GM23338 (cell line): ENCODE results near the gene ATP5IF1. TPM values are rescaled to one million over a fixed set of nuclear protein-coding genes. Genes with fewer than 3 reads are reported as not detected.
A peak's percentile ranks its signal among the peaks of the same experiment; 100 is the strongest.

Source experiments
- ATAC-seq: fragments of 200-7000 bp; cut with Tn5 transposase; 3 replicates; pipeline ENCODE4 v1.9.1; 2020
- DNase-seq: peaks from one replicate; pipeline ENCODE4 v3.0.0-alpha.2; 2015; ENCODE audit warnings: low spot score
- H2AFZ ChIP-seq: fragments of 200-600 bp; sonication (generic); 2 replicates; pipeline ENCODE4 v1.8.0; 2016; ENCODE audit warnings: antibody characterized with exemption, mild to moderate bottlenecking, moderate library complexity
- H3F3A ChIP-seq: fragments of 200-600 bp; sonication (generic); replicated peaks from 2 replicates; pipeline ENCODE4 v1.8.0; 2017; ENCODE audit warnings: antibody characterized with exemption, mixed run types, low read depth
- H3K27ac ChIP-seq: fragments of 200-600 bp; sonication (generic); 2 replicates; pipeline ENCODE4 v1.6.1; 2016; ENCODE audit warnings: low read depth
- H3K27me3 ChIP-seq: fragments of 200-600 bp; sonication (generic); 2 replicates; pipeline ENCODE4 v1.8.0; 2016; ENCODE audit warnings: mild to moderate bottlenecking, mixed run types, moderate library complexity; ENCODE audit not compliant: insufficient read depth
- H3K36me3 ChIP-seq: fragments of 200-600 bp; sonication (generic); 2 replicates; pipeline ENCODE4 v1.8.0; 2016; ENCODE audit warnings: mild to moderate bottlenecking; ENCODE audit not compliant: insufficient read depth
- H3K4me1 ChIP-seq: fragments of 200-600 bp; sonication (generic); 2 replicates; pipeline ENCODE4 v1.8.0; 2016; ENCODE audit warnings: mild to moderate bottlenecking, moderate library complexity; ENCODE audit not compliant: insufficient read depth
- H3K4me2 ChIP-seq: fragments of 200-600 bp; sonication (generic); 2 replicates; pipeline ENCODE4 v1.7.1; 2017; ENCODE audit warnings: mixed run types
- H3K4me3 ChIP-seq: fragments of 200-600 bp; sonication (generic); 2 replicates; pipeline ENCODE4 v1.6.1; 2016; ENCODE audit warnings: mixed run types
- H3K79me2 ChIP-seq: fragments of 200-600 bp; sonication (generic); replicated peaks from 2 replicates; pipeline ENCODE4 v1.8.0; 2017; ENCODE audit warnings: mild to moderate bottlenecking; ENCODE audit not compliant: insufficient read depth
- H3K9me2 ChIP-seq: fragments of 200-600 bp; sonication (generic); 2 replicates; pipeline ENCODE4 v1.8.0; 2017; ENCODE audit not compliant: insufficient read depth
- H4K20me1 ChIP-seq: fragments of 200-600 bp; sonication (generic); replicated peaks from 2 replicates; pipeline ENCODE4 v1.8.0; 2017; ENCODE audit warnings: mild to moderate bottlenecking; ENCODE audit not compliant: insufficient read depth
- H3K27ac Mint-ChIP-seq: 2 replicates; pipeline ENCODE4 v1.8.0; 2020; ENCODE audit warnings: inconsistent platforms, mild to moderate bottlenecking, moderate library complexity, mixed read lengths
- H3K27me3 Mint-ChIP-seq: 3 replicates; pipeline ENCODE4 v1.8.0; 2022; ENCODE audit warnings: low read depth, mild to moderate bottlenecking, moderate library complexity, mixed read lengths, inconsistent platforms; ENCODE audit not compliant: insufficient read depth, poor library complexity
- H3K36me3 Mint-ChIP-seq: 3 replicates; pipeline ENCODE4 v1.8.0; 2021; ENCODE audit warnings: low read depth, mild to moderate bottlenecking, inconsistent platforms, moderate library complexity, mixed read lengths
- H3K4me1 Mint-ChIP-seq: 3 replicates; pipeline ENCODE4 v1.8.0; 2020; ENCODE audit warnings: mild to moderate bottlenecking, inconsistent platforms, mixed read lengths
- H3K4me3 Mint-ChIP-seq: 3 replicates; pipeline ENCODE4 v1.8.0; 2021; ENCODE audit warnings: moderate library complexity, mild to moderate bottlenecking, inconsistent platforms, mixed read lengths
- H3K9me3 Mint-ChIP-seq: 3 replicates; pipeline ENCODE4 v1.8.0; 2020; ENCODE audit warnings: moderate library complexity, mild to moderate bottlenecking, inconsistent platforms, mixed read lengths
- CREB1 ChIP-seq: fragments of 250-450 bp; sonication (Bioruptor Pico); IDR thresholded peaks from 2 replicates; pipeline ENCODE4 v1.5.0; 2020; ENCODE audit warnings: low read depth, mild to moderate bottlenecking, moderate library complexity
- ETS1 ChIP-seq: IDR thresholded peaks from 2 replicates; pipeline ENCODE4 v1.6.1; 2016; ENCODE audit warnings: antibody characterized with exemption
- EZH2 ChIP-seq: fragments of 200-600 bp; sonication (generic); IDR thresholded peaks from one replicate; pipeline ENCODE4 v1.8.0; 2017; ENCODE audit warnings: antibody characterized with exemption, mild to moderate bottlenecking, low read depth; ENCODE audit not compliant: unreplicated experiment
- EZH2phosphoT487 ChIP-seq: fragments of 200-600 bp; sonication (generic); IDR thresholded peaks from one replicate; pipeline ENCODE4 v1.8.1; 2018; ENCODE audit warnings: antibody characterized with exemption; ENCODE audit not compliant: unreplicated experiment
- JUNB ChIP-seq: IDR thresholded peaks from one replicate; pipeline ENCODE4 v1.6.1; 2016; ENCODE audit warnings: antibody characterized with exemption; ENCODE audit not compliant: unreplicated experiment
- NANOG ChIP-seq: IDR thresholded peaks from 2 replicates; pipeline ENCODE4 v1.6.1; 2016; ENCODE audit warnings: antibody characterized with exemption, borderline replicate concordance
- POLR2AphosphoS5 ChIP-seq: IDR thresholded peaks from 2 replicates; pipeline ENCODE4 v1.6.1; 2016; ENCODE audit warnings: antibody characterized with exemption, low read depth
- STAT1 ChIP-seq: IDR thresholded peaks from one replicate; pipeline ENCODE4 v1.6.1; 2016; ENCODE audit warnings: antibody characterized with exemption; ENCODE audit not compliant: unreplicated experiment
- ZNF114 ChIP-seq: fragments of 250-450 bp; sonication (Bioruptor Pico); IDR thresholded peaks from 2 replicates; pipeline ENCODE4 v1.5.0; 2020; ENCODE audit warnings: mild to moderate bottlenecking, moderate library complexity
- ZNF331 ChIP-seq: fragments of 250-450 bp; sonication (Bioruptor Pico); IDR thresholded peaks from 2 replicates; pipeline ENCODE4 v1.5.0; 2020; ENCODE audit warnings: low read depth, mild to moderate bottlenecking, moderate library complexity
- ZNF462 ChIP-seq: fragments of 250-450 bp; sonication (Bioruptor Pico); IDR thresholded peaks from 2 replicates; pipeline ENCODE4 v1.5.0; 2020; ENCODE audit warnings: mild to moderate bottlenecking, moderate library complexity
- polyA plus RNA-seq: library from polyadenylated mRNA; unstranded; fragments of >200 nt; fragmentation: Nextera tagmentation; extraction: Ambion mirVana; gene quantifications from 2 replicates; pipeline ENCODE4 v1.2.1, GENCODE V29; 2016
- total RNA-seq: library from RNA; depleted of rRNA; stranded (reverse); fragments of >200 nt; shearing (Covaris generic); gene quantifications from 2 replicates; pipeline ENCODE4 v1.2.3, GENCODE V29; 2014

The ATP5IF1 gene
- total and polyA plus RNA-seq, 2 experiments from 2014 or later, result 230 to 1,325 TPM

DNA sequence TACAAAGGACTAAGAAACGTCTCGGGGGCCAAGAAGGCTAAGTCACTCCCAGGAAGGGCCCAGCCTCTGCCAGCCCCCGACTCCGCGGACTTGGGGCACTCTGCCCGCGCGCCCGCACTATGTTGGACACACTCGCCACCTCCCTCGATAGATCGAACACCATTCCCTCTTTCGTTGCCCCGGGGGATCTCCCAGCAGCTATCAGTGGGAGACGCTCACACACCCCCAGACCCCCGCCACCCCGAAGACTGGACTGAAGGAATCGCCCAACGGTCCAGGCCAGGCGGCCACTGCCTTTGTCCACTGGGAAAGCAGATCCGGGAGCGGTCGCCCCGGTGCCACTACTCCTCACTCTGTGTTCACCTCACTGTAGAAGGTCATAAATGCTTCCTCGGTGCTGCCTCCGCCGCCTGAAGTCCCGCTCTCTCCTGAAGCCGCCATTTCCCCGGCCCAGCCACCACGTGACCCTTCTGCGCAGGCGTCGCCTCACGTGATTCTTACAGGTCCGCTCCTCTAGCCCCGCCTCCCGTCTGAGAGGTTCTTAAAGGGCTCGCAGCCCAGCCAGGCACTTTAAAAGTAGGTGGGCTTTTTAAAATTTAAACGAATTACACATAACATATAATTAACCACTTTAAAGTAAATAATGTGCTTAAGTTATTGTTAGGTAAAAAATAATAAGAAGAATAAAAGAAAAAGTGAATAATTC lies 3.2 kb upstream of the ATP5IF1 start, which contains the start of gene DNAJC8:
Gene DNAJC8 (minus strand): TSS at position 472 of the 706 bp plus-strand sequence. CDS start 31 bp downstream, at position 441.
- peak within 1 kb of the TSS; percentile 99 for H3K4me2 ChIP-seq
- H3K27me3 ChIP-seq, result no peaks in the 10 kb centered on the region
- peaks cover 19% of the 10 kb centered on the region for H3K36me3 Mint-ChIP-seq
- H3K79me2 ChIP-seq, result peaks cover 53% of the 10 kb centered on the region
- peaks cover 18% of the 10 kb centered on the region for H3K36me3 ChIP-seq
- H3K27me3 Mint-ChIP-seq, result peaks cover 10% of the 10 kb centered on the region
- H3K4me1 Mint-ChIP-seq, result peaks cover 4% of the 10 kb centered on the region; the same call in 2 of the 3 replicates
- ATAC-seq (peak; percentile 62), DNase-seq (peak; percentile 99)
- peak within 1 kb of the TSS; percentile 99 for H3K4me3 ChIP-seq
- H3K4me1 ChIP-seq, result peaks cover 20% of the 10 kb centered on the region
- peak within 1 kb of the TSS; percentile 75 for H2AFZ ChIP-seq
- peak within 1 kb of the TSS; percentile 99 for H3K4me3 Mint-ChIP-seq
- H4K20me1 ChIP-seq, result peaks cover 25% of the 10 kb centered on the region
- TF ChIP-seq EZH2 (no peak), JUNB (no peak), ZNF114 (CRISPR knock-in tag) (no peak), POLR2AphosphoS5 (peak; percentile 87), EZH2phosphoT487 (no peak), NANOG (no peak), STAT1 (no peak), ZNF331 (CRISPR knock-in tag) (no peak), ZNF462 (CRISPR knock-in tag) (no peak), ETS1 (peak; percentile 14; the same call in 1 of the 2 replicates), CREB1 (CRISPR knock-in tag) (peak; percentile 61)
- H3K9me3 Mint-ChIP-seq, result peaks cover 3% of the 10 kb centered on the region; the same call in 1 of the 3 replicates
- H3K27ac Mint-ChIP-seq, result peak within 1 kb of the TSS; percentile 99
- H3K9me2 ChIP-seq, result no peaks in the 10 kb centered on the region
- peaks cover 7% of the 10 kb centered on the region; the same call in 1 of the 2 replicates for H3F3A ChIP-seq
- peak within 1 kb of the TSS; percentile 30; the same call in 1 of the 2 replicates for H3K27ac ChIP-seq
